Gastroesophageal sphincter (tissue), 4 donors: ENCODE measurements around the gene ART5. TPM values are rescaled to one million over a fixed set of nuclear protein-coding genes. Genes with fewer than 3 reads are reported as not detected.

ENCODE experiments used
- small RNA-seq, 4 donors: library from RNA; depleted of rRNA; stranded (forward); fragments of <200 nt; gene quantifications; one replicate each; pipeline ENCODE3, GENCODE V24; 2016
- total RNA-seq, 4 donors: library from RNA; depleted of rRNA; stranded (reverse); fragments of >200 nt; gene quantifications; one replicate each; pipeline ENCODE4 v1.1.0, GENCODE V29; 2016

Gene ART5
- total RNA-seq, 4 donors from 2014 or later = 0.27 TPM; not detected in 3

Small RNA genes lying within 50 kb of the gene (small RNA-seq; reads per million reads assigned to genes)
- gene RF00019 = 0 reads per million in 4 donors

Other genes starting within 250 kb of the ART5 start
- not detected for gene ART1, start 3.1 kb upstream of the ART5 start, total RNA-seq
- gene CHRNA10, start 29.4 kb upstream of the ART5 start, total RNA-seq = under 1 TPM in 3 of 4 donors, not detected in 1; 0.19 to 0.78 (median 0.67) TPM
- 100 to 1,000 TPM in 2 of 4 donors, 10 to 100 TPM in 2; 72.1 to 141 (median 103) TPM for gene NUP98, start 155.6 kb upstream of the ART5 start, total RNA-seq
- gene PGAP2, start 166.6 kb upstream of the ART5 start, total RNA-seq = 10 to 100 TPM in 1 of 4 donors, 1 to 10 TPM in 3; 4.2 to 12.0 (median 5.1) TPM
- gene RHOG, start 199.0 kb upstream of the ART5 start, total RNA-seq = 10 to 100 TPM; 31.9 to 67.4 (median 52.2) TPM
- gene STIM1, start 213.7 kb upstream of the ART5 start, total RNA-seq = 100 to 1,000 TPM in 1 of 4 donors, 10 to 100 TPM in 3; 42.4 to 114 (median 72.8) TPM